ENCODE measurements around the gene NUP153. TPM values are rescaled to one million over a fixed set of nuclear protein-coding genes. Genes with fewer than 3 reads are reported as not detected.

Gene NUP153
- total and polyA plus RNA-seq, 12 donors = 5.3 to 30.5 (median 25.4) TPM

GRCh38 chr6:17574866-17575560, 131.7 kb downstream of the NUP153 start:
- no peak for TF ChIP-seq CTCF (IDR thresholded peaks at IDR 0.05)
- H3K4me3 ChIP-seq = no peak overlapping the region
- H3K36me3 ChIP-seq = no peaks in the 10 kb centered on the region
- H3K27me3 ChIP-seq = peaks cover 0 to 11% (median 0%) of the 10 kb centered on the region in 7 donors
- intact Hi-C loops (cut with DNase I) = no loop called here
- peaks cover 0 to under 1% (median 0%) of the 10 kb centered on the region in 9 donors for H3K4me1 ChIP-seq
- 86 to 87% methylated on average over 8 of the region's 8 CpGs for WGBS, 2 donors
- DNase-seq (no peak), ATAC-seq (no peak)
- H3K27ac ChIP-seq = no peak overlapping the region
- H3K9me3 ChIP-seq = peaks cover 0 to 20% (median 7%) of the 10 kb centered on the region in 11 donors

- Histone ChIP-seq H3K9me3 (peaks cover 0 to 43% (median 5%) of the 10 kb centered on the region in 11 donors), H3K36me3 (no peaks in the 10 kb centered on the region), H3K4me1 (no peaks in the 10 kb centered on the region), H3K4me3 (no peak overlapping the region), H3K27ac (no peak overlapping the region), H3K27me3 (no peaks in the 10 kb centered on the region)
- TF ChIP-seq CTCF (IDR thresholded peaks at IDR 0.05) = no peak
- intact Hi-C loops (cut with DNase I) = no loop called here
- 86 to 89% methylated on average over 3 of the region's 3 CpGs for WGBS, 2 donors
- DNase-seq (no peak), ATAC-seq (no peak)
These were observed 141.3 kb downstream of the NUP153 start for GRCh38 chr6:17565399-17565798.

Other genes starting within 250 kb of the NUP153 start
- gene FAM8A1, start 106.6 kb downstream of the NUP153 start, total RNA-seq = 10 to 100 TPM; 14.5 to 23.2 (median 16.5) TPM
- 10 to 100 TPM in 1 of 2 donors, 1 to 10 TPM in 1; 10.0 to 10.5 TPM for gene FAM8A1, start 106.6 kb downstream of the NUP153 start, polyA plus RNA-seq